K562 (cell line): ENCODE data around the gene TSPAN32.

Experiments used
- NR1H2 ChIP-seq: sonication (generic); formaldehyde crosslinking; IDR thresholded peaks from 2 replicates; pipeline ENCODE4 v1.4.0; 2020; ENCODE audit warnings: mild to moderate bottlenecking, missing genetic modification reagents
- U2AF2 ChIP-seq: fragments of 200-400 bp; formaldehyde crosslinking; optimal IDR thresholded peaks from 2 replicates; pipeline ENCODE3; 2017; ENCODE audit warnings: low read depth, mild to moderate bottlenecking, low read length
- ZC3H11A ChIP-seq: IDR thresholded peaks from 2 replicates; pipeline ENCODE4 v1.6.1; 2012; ENCODE audit warnings: low read depth, low read length, improper control_type of control experiment

DNA sequence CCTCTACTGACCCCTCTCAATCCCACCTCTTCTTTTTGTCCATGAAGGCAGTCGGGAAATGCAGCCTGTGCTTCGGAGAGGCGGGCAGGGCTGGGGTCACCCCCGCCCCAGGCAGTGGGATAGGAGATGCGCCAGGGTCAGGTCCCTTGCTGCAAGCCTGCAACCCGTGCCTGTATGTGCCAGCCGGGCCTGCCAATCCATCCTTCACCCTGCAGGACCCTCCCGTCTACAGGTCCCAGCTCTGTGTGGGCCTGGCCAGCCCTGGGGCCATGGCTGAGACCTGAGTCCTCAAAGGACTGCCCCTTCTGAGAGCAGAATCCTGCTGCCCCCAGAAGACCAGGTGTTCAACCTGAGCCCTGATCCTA lies 42.4 kb upstream of the TSPAN32 start:
- TF ChIP-seq U2AF2 (no peak), NR1H2 (CRISPR knock-in tag) (no peak), ZC3H11A (no peak)
